MM.1S (cell line): ENCODE measurements around the gene RAI1.

ENCODE experiments used
- EZH2 ChIP-seq: fragments of 300-600 bp; sonication (generic); optimal IDR thresholded peaks from 2 replicates; pipeline ENCODE3; 2017; ENCODE audit warnings: low read depth, mild to moderate bottlenecking, antibody characterized with exemption, low read length, mixed read lengths
- TF ChIP-seq, protein P1 (sequence below): fragments of 300-600 bp; sonication (generic); IDR thresholded peaks from 2 replicates; pipeline ENCODE4 v1.5.1; 2016; ENCODE audit warnings: antibody characterized with exemption, low read length, mixed read lengths

DNA sequence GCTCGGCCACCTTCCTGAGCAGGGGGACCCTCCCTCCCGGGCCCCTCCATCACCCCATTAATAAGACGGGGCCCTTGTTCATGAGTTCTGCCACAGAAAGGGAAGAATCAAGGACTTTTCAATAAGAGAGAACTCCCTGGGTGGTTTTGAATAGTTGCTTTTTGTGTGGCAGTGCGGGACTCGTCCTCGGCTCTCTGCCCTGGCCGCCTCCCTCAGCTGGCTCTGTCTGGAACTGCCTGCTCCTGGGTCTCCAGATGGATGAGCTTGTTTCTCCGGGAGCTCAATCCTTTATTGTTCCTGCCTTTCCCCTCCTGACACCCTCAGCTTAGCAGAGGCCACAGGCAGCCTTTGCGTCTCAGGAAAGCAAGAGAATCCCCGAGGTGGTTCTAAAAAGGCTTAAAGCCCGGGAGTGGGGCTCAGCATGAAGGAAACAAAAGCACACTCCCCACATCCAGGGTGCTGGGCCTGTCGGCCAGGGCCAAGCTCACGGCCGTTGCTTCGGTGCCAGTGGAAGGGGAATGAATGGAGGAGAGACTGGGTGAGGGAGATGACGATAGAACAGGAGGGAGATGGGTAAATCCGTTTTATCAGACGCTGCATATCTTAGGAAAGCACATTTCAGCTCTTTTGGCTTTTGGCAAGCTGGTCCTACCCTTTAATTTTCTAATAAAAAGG is 60.2 kb downstream of the RAI1 start:
- no peak for TF ChIP-seq EZH2
- TF ChIP-seq, protein P1, sequence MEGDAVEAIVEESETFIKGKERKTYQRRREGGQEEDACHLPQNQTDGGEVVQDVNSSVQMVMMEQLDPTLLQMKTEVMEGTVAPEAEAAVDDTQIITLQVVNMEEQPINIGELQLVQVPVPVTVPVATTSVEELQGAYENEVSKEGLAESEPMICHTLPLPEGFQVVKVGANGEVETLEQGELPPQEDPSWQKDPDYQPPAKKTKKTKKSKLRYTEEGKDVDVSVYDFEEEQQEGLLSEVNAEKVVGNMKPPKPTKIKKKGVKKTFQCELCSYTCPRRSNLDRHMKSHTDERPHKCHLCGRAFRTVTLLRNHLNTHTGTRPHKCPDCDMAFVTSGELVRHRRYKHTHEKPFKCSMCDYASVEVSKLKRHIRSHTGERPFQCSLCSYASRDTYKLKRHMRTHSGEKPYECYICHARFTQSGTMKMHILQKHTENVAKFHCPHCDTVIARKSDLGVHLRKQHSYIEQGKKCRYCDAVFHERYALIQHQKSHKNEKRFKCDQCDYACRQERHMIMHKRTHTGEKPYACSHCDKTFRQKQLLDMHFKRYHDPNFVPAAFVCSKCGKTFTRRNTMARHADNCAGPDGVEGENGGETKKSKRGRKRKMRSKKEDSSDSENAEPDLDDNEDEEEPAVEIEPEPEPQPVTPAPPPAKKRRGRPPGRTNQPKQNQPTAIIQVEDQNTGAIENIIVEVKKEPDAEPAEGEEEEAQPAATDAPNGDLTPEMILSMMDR = no peak
